Activated CD4-positive, alpha-beta T cell treated with anti-CD3 and anti-CD28 coated beads, Interleukin-2, amount 50 U/mL, for 24 hours (primary cell): ENCODE measurements around the gene BAIAP2L1.

ENCODE experiments used
- DNase-seq, 2 donors: peaks; one replicate each; pipeline ENCODE4 v3.0.0-alpha.2; 2020; ENCODE audit warnings: low read depth in 1 of 2, low spot score in 1 of 2

BAIAP2L1 gene

GRCh38 chr7:98241674-98242241 lies 159.1 kb downstream of the BAIAP2L1 start:
- DNase-seq = no peak
